CD14-positive monocyte (primary cell): ENCODE results near the gene MRPL24. TPM values are rescaled to one million over a fixed set of nuclear protein-coding genes. Genes with fewer than 3 reads are reported as not detected.
A peak's percentile ranks its signal among the peaks of the same experiment; 100 is the strongest.
"Not testable (repeated sequence)": the region's sequence is repeated elsewhere in the genome, so short reads cannot be mapped to it uniquely, and the experiment has no call there.

Experiments used
- DNase-seq, 3 donors: peaks; one replicate each; pipeline ENCODE4 v3.0.0-alpha.2; 2011 to 2022
- H2AFZ ChIP-seq: 2 replicates; pipeline ENCODE4 v1.6.0; 2012; ENCODE audit warnings: mild to moderate bottlenecking, low read depth, low read length, inconsistent platforms; ENCODE audit not compliant: insufficient read depth, poor library complexity, severe bottlenecking
- H3K27ac ChIP-seq, 2 donors: 1 replicate in 1 of 2; 2 replicates in 1 of 2; pipeline ENCODE4 v1.5.1; 2012 to 2013; ENCODE audit warnings: low read length in 2 of 2, control low read depth in 1 of 2, inconsistent platforms in 1 of 2, low read depth in 1 of 2, mild to moderate bottlenecking in 1 of 2
- H3K27me3 ChIP-seq, 2 donors: one replicate each; pipeline versions ENCODE4 v1.6.0 to v1.6.1; 2011 to 2013; ENCODE audit warnings: low read length in 2 of 2; ENCODE audit not compliant: control insufficient read depth in 2 of 2, insufficient read depth in 2 of 2
- H3K36me3 ChIP-seq, 2 donors: replicated peaks in 1 of 2; 1 replicate in 1 of 2; 2 replicates in 1 of 2; pipeline versions ENCODE4 v1.5.1 to v1.6.1; 2012 to 2013; ENCODE audit warnings: low read length in 2 of 2, control low read depth in 1 of 2, inconsistent platforms in 1 of 2, mild to moderate bottlenecking in 1 of 2; ENCODE audit not compliant: insufficient read depth in 2 of 2, control insufficient read depth in 1 of 2
- H3K4me1 ChIP-seq, 2 donors: 1 replicate in 1 of 2; 2 replicates in 1 of 2; pipeline versions ENCODE4 v1.5.1 to v1.6.1; 2012 to 2013; ENCODE audit warnings: low read length in 2 of 2, control low read depth in 1 of 2, inconsistent platforms in 1 of 2, mild to moderate bottlenecking in 1 of 2, moderate library complexity in 1 of 2; ENCODE audit not compliant: insufficient read depth in 2 of 2, control insufficient read depth in 1 of 2
- H3K4me2 ChIP-seq: replicated peaks from 2 replicates; pipeline ENCODE3; 2012; ENCODE audit warnings: low read length, moderate library complexity, mild to moderate bottlenecking; ENCODE audit not compliant: poor library complexity, severe bottlenecking; ENCODE audit errors: extremely low read depth
- H3K4me3 ChIP-seq, 3 experiments: fragments of 200-600 bp in 1 of 3; sonication (generic) in 1 of 3; replicated peaks in 1 of 3; 1 replicate in 2 of 3; 2 replicates in 1 of 3; pipeline ENCODE4 v1.5.1; 2011 to 2013; ENCODE audit warnings: low read length in 3 of 3, mild to moderate bottlenecking in 3 of 3, control low read depth in 2 of 3, low read depth in 2 of 3, inconsistent platforms in 1 of 3, moderate library complexity in 1 of 3
- H3K79me2 ChIP-seq: 2 replicates; pipeline ENCODE4 v1.6.0; 2012; ENCODE audit warnings: mild to moderate bottlenecking, control low read depth, inconsistent platforms, low read length, moderate library complexity; ENCODE audit not compliant: insufficient read depth
- H3K9ac ChIP-seq: 2 replicates; pipeline ENCODE4 v1.6.0; 2017; ENCODE audit warnings: low read length, mild to moderate bottlenecking; ENCODE audit not compliant: insufficient read depth, poor library complexity, severe bottlenecking
- H3K9me3 ChIP-seq, 2 donors: replicated peaks in 1 of 2; 1 replicate in 1 of 2; 2 replicates in 1 of 2; pipeline versions ENCODE4 v1.5.1 to v1.6.1; 2012 to 2013; ENCODE audit warnings: low read length in 2 of 2, control low read depth in 1 of 2; ENCODE audit not compliant: control insufficient read depth in 1 of 2, insufficient read depth in 1 of 2
- H4K20me1 ChIP-seq: 2 replicates; pipeline ENCODE4 v1.6.0; 2012; ENCODE audit warnings: mild to moderate bottlenecking, low read length, control low read depth, moderate library complexity; ENCODE audit not compliant: insufficient read depth
- H3K27ac Mint-ChIP-seq, 7 donors: one replicate each; pipeline ENCODE4 v1.8.0; 2020; ENCODE audit warnings: mild to moderate bottlenecking in 7 of 7, mixed read lengths in 7 of 7, moderate library complexity in 6 of 7, inconsistent platforms in 2 of 7
- H3K27me3 Mint-ChIP-seq, 3 donors: one replicate each; pipeline ENCODE4 v1.8.0; 2021 to 2022; ENCODE audit warnings: low read depth in 3 of 3, mild to moderate bottlenecking in 3 of 3, mixed read lengths in 3 of 3, moderate library complexity in 3 of 3, inconsistent platforms in 1 of 3
- H3K36me3 Mint-ChIP-seq, 2 donors: one replicate each; pipeline ENCODE4 v1.8.0; 2020; ENCODE audit warnings: mixed read lengths in 2 of 2, inconsistent platforms in 1 of 2, mild to moderate bottlenecking in 1 of 2
- H3K4me1 Mint-ChIP-seq: one replicate; pipeline ENCODE4 v1.8.0; 2020; ENCODE audit warnings: mild to moderate bottlenecking, mixed read lengths
- H3K4me3 Mint-ChIP-seq, 2 donors: one replicate each; pipeline ENCODE4 v1.8.0; 2020; ENCODE audit warnings: mild to moderate bottlenecking in 2 of 2, mixed read lengths in 2 of 2, moderate library complexity in 1 of 2
- H3K9me3 Mint-ChIP-seq, 7 donors: one replicate each; pipeline ENCODE4 v1.8.0; 2020 to 2022; ENCODE audit warnings: mixed read lengths in 7 of 7, mild to moderate bottlenecking in 6 of 7, moderate library complexity in 6 of 7, inconsistent platforms in 2 of 7
- CTCF ChIP-seq: fragments of 200-600 bp; IDR thresholded peaks from one replicate; pipeline ENCODE4 v1.8.0; 2022; ENCODE audit warnings: antibody characterized with exemption, mild to moderate bottlenecking
- WGBS: methylation state at CpG from one replicate; pipeline ENCODE4 v1.1.5; 2013; ENCODE audit warnings: missing lambda C conversion rate; ENCODE audit not compliant: insufficient coverage; 5-methylcytosine and 5-hydroxymethylcytosine counted together
- intact Hi-C, 2 donors: fragments of 100-400 bp; cut with micrococcal nuclease; formaldehyde crosslinking; loops; one replicate each; pipeline versions ENCODE4 v1.15.0 to v1.15.1; 2023
- polyA plus RNA-seq, 3 donors: library from polyadenylated mRNA; depleted of rRNA in 1 of 3; unstranded in 2 of 3; stranded (reverse) in 1 of 3; fragments of 300-500 nt in 2 of 3; fragments of >200 nt in 1 of 3; fragmentation: Illumina TruSeq in 2 of 3; gene quantifications; 1 replicate in 2 of 3; 2 replicates in 1 of 3; pipeline ENCODE4 v1.2.3, GENCODE V29; 2012 to 2021

The MRPL24 gene
- polyA plus RNA-seq, 3 donors: 28.7 to 47.0 (median 38.4) TPM

- no peak overlapping the region for H3K4me3 ChIP-seq
- DNase-seq: no peak
- no peak overlapping the region for H2AFZ ChIP-seq
- no peak for TF ChIP-seq CTCF
- no peaks in the 10 kb centered on the region for H3K36me3 ChIP-seq
- H3K27ac ChIP-seq: no peak overlapping the region
- intact Hi-C loops: no loop called here
- H3K4me1 Mint-ChIP-seq: peaks cover 4% of the 10 kb centered on the region
- H3K27ac Mint-ChIP-seq: no peak overlapping the region
- H3K27me3 Mint-ChIP-seq: peaks cover 0 to 2% (median 2%) of the 10 kb centered on the region in 3 donors
- no peaks in the 10 kb centered on the region for H3K36me3 Mint-ChIP-seq
- H3K4me1 ChIP-seq: peaks cover 4% of the 10 kb centered on the region in 2 donors
- H3K79me2 ChIP-seq: no peaks in the 10 kb centered on the region
- 92% methylated on average over 2 of the region's 4 CpGs for WGBS
- no peak overlapping the region for H3K4me3 Mint-ChIP-seq
- no peak overlapping the region for H3K4me2 ChIP-seq
- no peaks in the 10 kb centered on the region for H3K27me3 ChIP-seq
- H3K9ac ChIP-seq: no peak overlapping the region
- H4K20me1 ChIP-seq: no peaks in the 10 kb centered on the region
- no peaks in the 10 kb centered on the region for H3K9me3 ChIP-seq
- peaks cover 0 to 1% (median 0%) of the 10 kb centered on the region in 7 donors for H3K9me3 Mint-ChIP-seq
These were observed 19.9 kb upstream of the MRPL24 start for GRCh38 chr1:156760796-156761104.

- Histone ChIP-seq H3K27me3 (no peaks in the 10 kb centered on the region), H3K9me3 (no peaks in the 10 kb centered on the region), H3K4me3 (no peak overlapping the region), H3K9ac (no peak overlapping the region), H4K20me1 (no peaks in the 10 kb centered on the region), H3K36me3 (no peaks in the 10 kb centered on the region), H2AFZ (no peak overlapping the region), H3K4me1 (no peaks in the 10 kb centered on the region), H3K27ac (no peak overlapping the region), H3K79me2 (peaks cover 3% of the 10 kb centered on the region), H3K4me2 (no peak overlapping the region)
- Mint-ChIP-seq H3K27ac (no peak overlapping the region), H3K4me1 (peaks cover 6% of the 10 kb centered on the region), H3K36me3 (no peaks in the 10 kb centered on the region), H3K27me3 (peaks cover 0 to 2% (median 2%) of the 10 kb centered on the region in 3 donors), H3K9me3 (peaks cover 0 to 1% (median 0%) of the 10 kb centered on the region in 7 donors), H3K4me3 (no peak overlapping the region)
- no peak for TF ChIP-seq CTCF
- intact Hi-C loops: no loop called here
- no peak for DNase-seq
- no CpG with 5 or more reads among the region's 6 CpGs for WGBS
These were observed 19.4 kb upstream of the MRPL24 start for GRCh38 chr1:156760092-156760795.

- peaks cover 27% of the 10 kb centered on the region for H3K4me1 Mint-ChIP-seq
- intact Hi-C loops, H3K9ac ChIP-seq, H3K27me3 ChIP-seq, DNase-seq, H3K27ac ChIP-seq, H2AFZ ChIP-seq, H3K9me3 Mint-ChIP-seq, H3K9me3 ChIP-seq, H3K4me3 ChIP-seq, H3K4me2 ChIP-seq, H4K20me1 ChIP-seq, H3K4me3 Mint-ChIP-seq, H3K36me3 ChIP-seq, H3K27me3 Mint-ChIP-seq, H3K36me3 Mint-ChIP-seq: not testable (repeated sequence)
- Histone ChIP-seq H3K4me1 (peaks cover 10 to 18% of the 10 kb centered on the region in 2 donors), H3K79me2 (peaks cover 26% of the 10 kb centered on the region)
- 92% methylated on average over 4 of the region's 10 CpGs for WGBS
- H3K27ac Mint-ChIP-seq: peak overlapping the region in 1 of 7 donors; percentile 43
These were observed 16.8 kb upstream of the MRPL24 start for GRCh38 chr1:156757572-156758253.
